Right cardiac atrium (tissue), 5 donors: ENCODE results near the gene CPVL. TPM values are rescaled to one million over a fixed set of nuclear protein-coding genes. Genes with fewer than 3 reads are reported as not detected.
A peak's percentile ranks its signal among the peaks of the same experiment; 100 is the strongest.

Source experiments
- ATAC-seq, 2 donors: fragments of 200-7000 bp; cut with Tn5 transposase; one replicate each; pipeline versions ENCODE4 v1.8.0 to v1.9.1; 2020; ENCODE audit warnings: moderate library complexity in 2 of 2, mild to moderate bottlenecking in 1 of 2
- DNase-seq, 3 donors: peaks; one replicate each; pipeline ENCODE4 v3.0.0-alpha.2; 2020
- H3K27ac ChIP-seq: one replicate; pipeline ENCODE4 v1.5.1; 2013; ENCODE audit warnings: mild to moderate bottlenecking, low read length, control low read depth, moderate library complexity
- H3K27me3 ChIP-seq: one replicate; pipeline ENCODE4 v1.6.1; 2013; ENCODE audit not compliant: control insufficient read depth, insufficient read depth
- H3K4me1 ChIP-seq: one replicate; pipeline ENCODE4 v1.6.1; 2013; ENCODE audit warnings: low read length; ENCODE audit not compliant: control insufficient read depth, insufficient read depth
- H3K4me3 ChIP-seq: one replicate; pipeline ENCODE4 v1.5.1; 2013; ENCODE audit warnings: low read length, control low read depth
- H3K9me3 ChIP-seq: one replicate; pipeline ENCODE4 v1.6.1; 2013; ENCODE audit warnings: low read length; ENCODE audit not compliant: control insufficient read depth
- WGBS: extraction: QIAGEN DNeasy Blood & Tissue Kit; methylation state at CpG from one replicate; pipeline ENCODE4 v1.1.7; 2013; 5-methylcytosine and 5-hydroxymethylcytosine counted together
- intact Hi-C, 4 donors: fragments of 100-400 bp; cut with DNase I; formaldehyde crosslinking; loops; one replicate each; pipeline versions ENCODE4 v1.11.0 to v1.14.0; 2022 to 2023
- polyA plus RNA-seq: library from polyadenylated mRNA; stranded (reverse); fragments of 200-250 nt; gene quantifications from one replicate; pipeline ENCODE4 v1.2.3, GENCODE V29; 2013
- total RNA-seq, 4 donors: library from RNA; stranded (reverse); fragmentation: NEBNext Ultra II Directional; extraction: Animal tissue kit (Norgen Biotek cat#: 25700); gene quantifications; one replicate each; pipeline ENCODE4 v1.2.1, GENCODE V29; 2021
- donor health status: healthy with polysubstance abuse.
- donor health status: DM: no; HTN: yes; CAD: no.
- donor health status: DM: no; HTN: no; CAD: no.
- donor health status: DM: no; HTN: yes; CAD: no; lungs with severe emphysema.
- donor health status: DM: yes; HTN: yes; CAD: no.

The CPVL gene
- total and polyA plus RNA-seq, 5 donors: 3.2 to 14.4 (median 10.4) TPM

DNA sequence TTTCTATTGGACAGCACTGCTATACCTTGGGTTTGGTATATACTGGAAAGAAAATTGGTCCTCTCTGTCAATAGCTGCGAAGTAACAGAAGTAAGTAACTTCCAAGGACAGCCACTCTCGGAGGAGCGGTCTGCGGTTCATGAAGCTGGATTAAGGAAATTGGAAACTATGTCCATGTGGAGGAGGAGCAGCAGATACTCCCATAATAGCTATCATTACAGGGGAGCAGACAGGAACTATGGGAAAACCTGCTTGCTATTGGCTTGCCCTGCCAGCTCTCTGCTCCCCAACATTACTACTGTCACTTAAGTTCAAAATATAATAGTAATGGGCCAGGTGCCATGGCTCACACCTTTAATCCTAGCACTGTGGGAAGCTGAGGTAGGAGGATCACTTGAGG is 104.3 kb downstream of the CPVL start:
- ATAC-seq (no peak), DNase-seq (no peak)
- WGBS: 73% methylated on average over 4 of the region's 4 CpGs
- intact Hi-C loops: no loop called here
- Histone ChIP-seq H3K27ac (no peak overlapping the region), H3K4me1 (peaks cover 5% of the 10 kb centered on the region), H3K9me3 (no peaks in the 10 kb centered on the region), H3K4me3 (no peak overlapping the region), H3K27me3 (no peaks in the 10 kb centered on the region)

DNA sequence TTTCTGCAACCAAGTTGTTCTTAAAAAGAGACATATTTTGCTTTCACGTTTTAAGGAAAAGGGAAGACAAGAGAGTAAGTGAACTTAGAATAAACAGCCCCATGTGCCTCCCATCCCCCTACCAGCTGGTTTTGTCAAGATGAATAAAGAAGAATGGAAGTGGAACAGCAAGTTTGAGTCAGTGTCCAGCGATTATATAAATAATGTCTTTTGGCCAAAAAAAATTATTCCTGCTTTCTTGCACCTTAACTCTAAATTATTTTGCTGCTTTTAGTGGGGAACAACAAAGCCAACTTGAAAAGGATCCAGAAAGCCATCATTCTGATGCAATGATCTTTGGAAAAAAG is 105.8 kb downstream of the CPVL start:
- Histone ChIP-seq H3K4me3 (no peak overlapping the region), H3K4me1 (peaks cover 7% of the 10 kb centered on the region), H3K27ac (no peak overlapping the region), H3K9me3 (no peaks in the 10 kb centered on the region), H3K27me3 (no peaks in the 10 kb centered on the region)
- intact Hi-C loops: no loop called here
- 37% methylated on average over 2 of the region's 2 CpGs for whole genome bisulfite sequencing
- ATAC-seq (no peak), DNase-seq (no peak)

DNA sequence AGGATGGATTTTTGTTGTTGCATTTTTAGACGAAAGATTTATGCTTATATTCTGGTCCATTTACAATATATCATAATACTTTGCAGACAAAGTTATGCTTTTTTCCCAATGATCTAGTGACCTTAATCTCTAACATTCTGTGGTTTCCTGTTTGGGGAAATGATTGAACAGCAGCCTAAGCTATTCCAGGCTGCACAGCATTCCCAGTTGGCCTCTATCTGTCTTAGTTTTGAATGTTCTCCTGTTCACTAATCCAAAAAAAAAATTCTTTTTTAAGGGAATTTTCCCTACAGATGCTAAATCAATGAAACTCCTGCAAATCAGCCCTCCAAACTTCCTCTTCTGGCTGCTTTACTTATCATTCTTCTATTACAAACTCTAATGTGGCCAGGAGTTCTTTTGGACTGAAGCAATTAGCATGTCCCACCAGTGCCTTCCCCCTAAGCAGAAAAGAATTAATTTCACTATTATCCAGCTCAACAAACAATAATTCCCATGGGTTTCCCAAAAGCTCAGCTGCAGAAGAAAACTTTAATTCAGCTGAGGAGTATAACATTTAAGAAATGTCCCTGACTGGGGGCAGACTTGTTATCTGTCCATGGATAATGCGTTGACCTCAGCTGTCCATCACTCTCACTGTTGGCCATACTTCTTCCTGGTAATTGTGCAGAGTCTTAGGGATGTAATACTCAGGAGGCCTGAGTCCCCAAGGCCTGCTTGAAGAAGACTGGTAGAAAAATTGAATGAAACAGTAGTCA is 106.3 kb downstream of the CPVL start:
- ATAC-seq (peak in 1 of 2 donors; percentile 47), DNase-seq (no peak)
- H3K27me3 ChIP-seq: no peaks in the 10 kb centered on the region
- no peak overlapping the region for H3K4me3 ChIP-seq
- 35% methylated on average over 2 of the region's 2 CpGs for WGBS
- H3K9me3 ChIP-seq: no peaks in the 10 kb centered on the region
- H3K4me1 ChIP-seq: peaks cover 9% of the 10 kb centered on the region
- H3K27ac ChIP-seq: no peak overlapping the region
- intact Hi-C loops: no loop called here

GRCh38 chr7:29038463-29038862 is 107.9 kb downstream of the CPVL start:
- intact Hi-C loops: no loop called here
- no peak overlapping the region for H3K4me3 ChIP-seq
- no peaks in the 10 kb centered on the region for H3K27me3 ChIP-seq
- H3K4me1 ChIP-seq: peaks cover 9% of the 10 kb centered on the region
- WGBS: 58% methylated on average over 2 of the region's 2 CpGs
- no peak overlapping the region for H3K27ac ChIP-seq
- no peak for DNase-seq
- H3K9me3 ChIP-seq: no peaks in the 10 kb centered on the region
- no peak for ATAC-seq

DNA sequence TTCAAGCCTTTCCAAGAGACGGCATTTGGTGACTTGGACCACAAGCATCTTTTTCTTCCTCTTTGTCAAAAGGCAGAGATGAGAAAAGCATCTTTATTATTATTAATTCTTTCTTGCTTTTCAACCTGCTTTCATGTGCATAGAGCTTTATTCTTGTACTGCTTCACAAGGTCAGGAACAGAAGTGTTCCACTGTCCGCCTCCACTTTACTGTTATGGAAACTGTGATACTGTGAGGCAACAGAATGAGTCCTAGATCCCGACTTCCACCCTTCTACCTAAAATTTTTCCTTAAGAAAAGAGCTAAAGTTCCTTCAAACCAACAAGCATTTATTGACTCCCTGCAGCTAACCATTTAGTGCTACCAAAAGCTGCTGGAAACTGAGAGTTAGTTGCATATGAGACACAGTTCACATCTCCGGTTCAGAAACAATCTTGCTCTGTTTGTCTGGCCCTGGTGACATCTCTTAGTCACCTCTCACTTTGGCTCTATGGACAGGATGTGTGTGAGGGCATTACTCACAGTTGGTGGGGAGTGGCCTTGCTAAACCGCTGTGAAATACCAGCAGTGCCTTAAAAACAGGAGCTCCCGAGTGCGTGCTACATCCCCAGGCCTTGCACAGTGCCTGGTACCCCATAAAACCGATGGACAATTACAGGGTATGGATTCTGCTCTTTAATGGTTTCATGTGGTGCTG is 111.1 kb downstream of the CPVL start:
- DNase-seq (no peak), ATAC-seq (peak; percentile 64 to 89)
- peaks cover 3% of the 10 kb centered on the region for H3K4me1 ChIP-seq
- H3K9me3 ChIP-seq: no peaks in the 10 kb centered on the region
- H3K27me3 ChIP-seq: no peaks in the 10 kb centered on the region
- WGBS: 75% methylated on average over 8 of the region's 8 CpGs
- H3K4me3 ChIP-seq: no peak overlapping the region
- intact Hi-C loops: no loop called here
- no peak overlapping the region for H3K27ac ChIP-seq

- 56% methylated on average over 2 of the region's 2 CpGs for WGBS
- H3K27ac ChIP-seq: no peak overlapping the region
- H3K9me3 ChIP-seq: no peaks in the 10 kb centered on the region
- H3K27me3 ChIP-seq: no peaks in the 10 kb centered on the region
- peaks cover 3% of the 10 kb centered on the region for H3K4me1 ChIP-seq
- DNase-seq: no peak
- no peak overlapping the region for H3K4me3 ChIP-seq
- intact Hi-C loops: no loop called here
- peak; percentile 62 to 86 for ATAC-seq
These were observed 112.8 kb downstream of the CPVL start for GRCh38 chr7:29033584-29033983.

- Histone ChIP-seq H3K9me3 (no peaks in the 10 kb centered on the region), H3K4me3 (no peak overlapping the region), H3K27ac (no peak overlapping the region), H3K4me1 (peaks cover 3% of the 10 kb centered on the region), H3K27me3 (no peaks in the 10 kb centered on the region)
- 95% methylated on average over 4 of the region's 4 CpGs for WGBS
- ATAC-seq (no peak), DNase-seq (no peak)
- intact Hi-C loops: no loop called here
These were observed 114.2 kb downstream of the CPVL start for GRCh38 chr7:29032146-29032545.

DNA sequence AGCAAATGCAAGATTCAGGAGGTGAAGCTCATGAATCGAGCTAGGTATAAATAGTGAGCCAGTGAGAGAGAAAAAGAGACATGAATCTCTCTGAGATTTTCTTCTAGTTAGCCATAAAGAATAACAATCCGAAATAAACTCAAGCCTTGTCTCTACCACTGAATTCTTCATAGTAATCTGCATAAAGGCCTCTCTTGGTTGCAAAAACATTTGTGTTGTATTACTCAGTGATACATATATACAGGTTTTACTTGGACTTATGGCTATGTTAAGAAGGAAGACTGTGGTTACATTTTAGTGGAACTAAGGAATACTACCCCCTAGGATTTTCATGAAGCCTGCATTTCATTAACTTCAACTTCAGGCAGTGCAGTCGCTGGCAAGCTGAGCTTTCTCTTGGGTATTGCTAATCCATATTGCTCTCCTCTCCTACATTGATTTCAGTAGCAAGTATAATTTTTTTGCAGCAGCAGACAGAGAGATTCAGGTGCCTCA is 115.5 kb downstream of the CPVL start:
- ATAC-seq: no peak
- Histone ChIP-seq H3K4me1 (peaks cover 3% of the 10 kb centered on the region), H3K9me3 (no peaks in the 10 kb centered on the region), H3K27ac (no peak overlapping the region), H3K4me3 (no peak overlapping the region), H3K27me3 (no peaks in the 10 kb centered on the region)
- no peak for DNase-seq
- 93% methylated on average over 3 of the region's 3 CpGs for WGBS
- intact Hi-C loops: no loop called here

- intact Hi-C loops: no loop called here
- Histone ChIP-seq H3K4me3 (no peak overlapping the region), H3K27ac (no peak overlapping the region), H3K27me3 (no peaks in the 10 kb centered on the region), H3K4me1 (no peaks in the 10 kb centered on the region), H3K9me3 (peaks cover 4% of the 10 kb centered on the region)
- 94% methylated on average over 6 of the region's 6 CpGs for WGBS
- DNase-seq (no peak), ATAC-seq (no peak)
These were observed 123.9 kb downstream of the CPVL start for GRCh38 chr7:29022291-29022988.

- H3K27me3 ChIP-seq: no peaks in the 10 kb centered on the region
- peak overlapping the region; percentile 84 for H3K27ac ChIP-seq
- H3K9me3 ChIP-seq: peaks cover 2% of the 10 kb centered on the region
- DNase-seq (peak; percentile 37 to 76 (median 71)), ATAC-seq (peak; percentile 77 to 83)
- intact Hi-C loops: loop anchor here in 2 of 4 donors (5.0 to 10.0 kb wide), 2 partner anchors 63 to 65 kb away; partner anchors contain the start of gene TRIL (in 2 of the 2)
- WGBS: 50% methylated on average over 5 of the region's 5 CpGs
- no peak overlapping the region for H3K4me3 ChIP-seq
- H3K4me1 ChIP-seq: no peaks in the 10 kb centered on the region
These were observed 126.4 kb downstream of the CPVL start for GRCh38 chr7:29019896-29020295.

- no peaks in the 10 kb centered on the region for H3K27me3 ChIP-seq
- 42% methylated on average over 6 of the region's 6 CpGs for WGBS
- intact Hi-C loops: loop anchor here in 2 of 4 donors (5.0 to 10.0 kb wide), 2 partner anchors 62 to 65 kb away; partner anchors contain the start of gene TRIL (in 2 of the 2)
- no peaks in the 10 kb centered on the region for H3K4me1 ChIP-seq
- ATAC-seq (peak; percentile 69 to 70), DNase-seq (no peak)
- H3K4me3 ChIP-seq: no peak overlapping the region
- peak overlapping the region; percentile 84 for H3K27ac ChIP-seq
- H3K9me3 ChIP-seq: peaks cover 2% of the 10 kb centered on the region
These were observed 127.0 kb downstream of the CPVL start for GRCh38 chr7:29019387-29019786.
